ENCODE data around the gene RPA1.
"Not testable (repeated sequence)": the region's sequence is repeated elsewhere in the genome, so short reads cannot be mapped to it uniquely, and the experiment has no call there.

The RPA1 gene

DNA sequence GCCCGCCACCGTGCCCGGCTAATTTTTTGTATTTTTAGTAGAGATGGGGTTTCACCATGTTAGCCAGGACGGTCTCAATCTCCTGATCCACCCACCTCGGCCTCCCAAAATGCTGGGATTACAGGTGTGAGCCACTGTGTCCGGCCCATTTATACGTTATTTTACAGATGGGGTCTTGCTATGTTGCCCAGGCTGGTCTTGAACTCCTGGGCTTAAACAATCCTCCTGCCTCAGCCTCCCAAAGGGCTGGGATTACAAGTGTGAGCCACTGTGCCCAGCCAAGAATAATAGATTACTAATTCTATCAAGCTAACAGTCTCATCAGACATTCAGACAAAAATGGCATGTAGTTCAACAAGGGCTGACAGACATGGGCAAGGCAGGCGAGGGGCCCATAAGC lies 20.0 kb upstream of the RPA1 start:
- DNase-seq; intact Hi-C loops (cut with DNase I): not testable (repeated sequence)

DNA sequence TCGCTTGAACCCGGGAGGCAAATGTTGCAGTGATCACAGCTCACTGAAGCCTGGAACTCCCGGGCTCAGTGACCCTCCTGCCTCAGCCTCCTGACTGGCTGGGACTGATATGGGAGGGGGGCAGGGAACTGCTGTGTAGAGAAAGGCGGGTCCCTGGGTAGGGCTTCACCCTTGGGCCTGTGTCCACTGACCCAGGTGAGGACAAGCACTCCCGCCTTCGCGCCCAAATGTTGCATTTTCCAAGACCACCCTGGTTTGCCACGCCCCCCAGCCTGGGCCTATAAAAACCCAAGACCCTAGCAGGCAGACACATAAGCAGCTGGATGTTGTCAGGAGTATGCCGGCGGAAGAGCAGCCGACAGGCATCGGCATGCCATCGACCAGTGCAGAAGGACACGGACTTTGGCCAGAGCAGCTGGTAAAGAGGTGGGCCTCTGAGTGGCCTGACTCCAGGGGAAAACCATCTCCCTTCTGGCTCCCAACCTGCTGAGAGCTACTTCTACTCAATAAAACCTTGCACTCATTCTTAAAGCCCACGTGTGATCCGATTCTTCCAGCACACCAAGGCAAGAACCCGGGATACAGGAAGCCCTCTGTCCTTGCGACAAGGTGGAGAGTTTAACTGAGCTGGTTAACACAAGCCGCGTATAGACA lies 19.2 kb upstream of the RPA1 start:
- no peak for DNase-seq
- intact Hi-C loops (cut with DNase I): no loop called here

GRCh38 chr17:1813088-1813487 lies 16.7 kb upstream of the RPA1 start:
- intact Hi-C loops (cut with DNase I): no loop called here
- no peak for DNase-seq

- intact Hi-C loops (cut with DNase I): no loop called here
- no peak for DNase-seq
Measured at GRCh38 chr17:1820528-1821252, 9.1 kb upstream of the RPA1 start.

DNA sequence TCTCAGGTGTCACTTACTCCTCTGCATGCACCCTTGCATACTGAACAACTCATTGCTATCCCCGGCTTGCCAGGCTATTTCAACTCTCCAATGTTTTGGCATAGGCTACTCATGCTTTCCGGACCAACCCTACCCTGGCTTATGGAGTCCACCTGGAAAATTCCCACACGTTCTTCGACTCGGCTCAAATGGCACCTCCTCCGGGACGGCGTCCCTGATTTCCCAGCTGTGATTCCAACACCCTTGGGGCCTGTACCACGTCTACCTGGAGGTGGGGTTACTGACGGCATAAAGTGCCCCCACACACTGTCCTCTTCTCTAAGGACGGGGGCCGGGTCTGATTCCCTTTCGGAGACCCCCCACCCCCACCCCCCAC lies 601 bp upstream of the RPA1 start:
- peak in 16 of 42 donors; percentile 5 to 45 (median 18) for DNase-seq
- intact Hi-C loops (cut with DNase I): no loop called here

- intact Hi-C loops (cut with DNase I): loop anchor here (5.0 kb wide), 1 partner anchor 108 kb away; the partner anchor contains the start of gene WDR81
- DNase-seq: peak in 4 of 42 donors; percentile 3 to 36 (median 8)
Measured at GRCh38 chr17:1830288-1830687, 483 bp downstream of the RPA1 start.

DNA sequence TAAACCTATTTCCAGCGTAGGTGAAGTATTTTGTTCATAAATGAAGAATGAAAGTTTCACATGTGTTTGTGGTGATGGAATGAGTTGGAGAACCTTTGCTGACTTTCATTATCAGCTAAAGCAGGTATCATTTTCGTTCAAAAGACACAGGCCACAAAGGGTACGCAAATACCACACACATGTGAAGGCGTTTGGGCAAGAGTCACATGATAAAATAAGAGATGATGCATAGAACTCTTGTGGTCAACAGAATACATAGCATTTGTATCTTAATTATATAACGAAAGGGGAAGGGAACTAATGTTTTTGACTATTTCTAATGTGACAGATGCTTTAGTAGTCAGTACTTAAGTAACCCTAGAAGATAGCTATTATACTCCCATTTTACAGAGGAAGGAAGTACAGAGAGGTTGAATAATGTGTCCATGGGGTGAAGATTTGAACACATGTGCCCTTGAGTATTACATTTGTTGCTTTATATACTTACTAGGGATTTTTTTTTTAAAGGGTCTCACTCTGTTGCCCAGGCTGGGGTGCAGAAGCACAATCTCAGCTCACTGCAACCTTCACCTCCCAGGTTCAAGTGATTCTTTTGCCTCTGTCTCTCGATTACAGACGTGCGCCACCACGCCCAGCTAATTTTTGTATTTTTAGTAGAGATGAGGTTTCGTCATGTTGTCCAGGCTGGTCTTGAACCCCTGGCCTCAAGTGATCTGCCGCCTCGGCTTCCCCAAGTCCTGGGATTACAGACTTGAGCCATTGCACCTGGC lies 4.8 kb downstream of the RPA1 start:
- intact Hi-C loops (cut with DNase I): loop anchor here (5.0 kb wide), 1 partner anchor 112 kb away; the partner anchor contains the start of gene WDR81
- DNase-seq: no peak

DNA sequence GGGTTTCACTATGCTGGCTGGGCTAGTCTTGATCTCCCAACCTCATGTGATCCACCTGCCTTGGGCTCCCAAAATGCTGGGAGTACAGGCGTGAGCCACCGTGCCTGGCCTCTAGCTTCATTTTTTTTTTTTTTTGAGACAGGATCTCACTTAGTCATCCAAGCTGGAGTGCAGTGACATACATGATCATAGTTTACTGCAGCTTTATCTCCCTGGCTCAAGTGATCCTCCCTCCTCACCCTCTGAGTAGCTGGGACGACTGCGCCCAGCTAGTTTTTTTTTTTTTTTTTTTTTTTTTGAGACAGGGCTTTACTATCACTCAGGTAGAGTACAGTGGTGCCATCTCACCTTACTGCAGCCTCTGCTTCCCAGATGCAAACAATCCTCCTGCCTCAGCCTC lies 9.7 kb downstream of the RPA1 start:
- no peak for DNase-seq
- intact Hi-C loops (cut with DNase I): no loop called here

DNA sequence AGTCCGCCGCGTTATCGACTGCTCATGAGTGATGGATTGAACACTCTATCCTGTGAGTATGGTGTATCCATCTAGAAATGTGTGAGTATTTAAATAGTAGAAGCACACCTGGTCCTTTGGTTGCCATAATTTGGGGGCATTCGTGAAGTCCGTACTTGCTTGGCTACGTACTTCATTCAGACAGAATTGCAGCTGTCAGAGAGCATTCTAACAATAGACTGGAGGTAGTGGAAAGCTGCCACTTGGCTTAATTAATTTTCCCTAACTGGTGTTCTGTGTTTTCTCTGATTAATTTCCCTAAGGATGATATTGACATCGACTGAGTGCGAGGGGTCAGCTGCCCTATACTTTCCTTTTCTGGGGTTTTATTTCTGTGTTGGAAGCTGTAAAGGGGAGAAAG lies 14.1 kb downstream of the RPA1 start:
- DNase-seq: no peak
- intact Hi-C loops (cut with DNase I): no loop called here

- intact Hi-C loops (cut with DNase I): no loop called here
- no peak for DNase-seq
Measured at GRCh38 chr17:1847191-1847590, 17.4 kb downstream of the RPA1 start.

DNA sequence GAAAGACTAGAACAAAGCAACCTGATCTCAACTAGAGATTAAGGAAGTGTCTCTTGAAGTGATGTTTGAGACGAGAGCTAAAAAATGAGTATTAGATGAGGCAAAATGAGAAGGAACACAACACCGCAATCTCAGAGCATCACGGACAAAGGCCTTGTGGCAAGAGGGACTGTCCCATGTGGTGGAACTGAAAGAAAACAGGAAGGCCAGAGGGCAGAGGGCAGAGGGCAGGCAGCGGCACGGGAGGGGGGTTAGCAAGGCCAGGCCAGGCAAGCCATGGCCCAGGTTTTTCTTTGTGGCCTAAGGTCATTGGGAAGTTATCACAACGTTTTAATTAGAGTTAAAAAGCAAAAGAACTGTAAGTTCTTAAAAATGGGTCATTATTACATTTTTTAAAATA lies 22.5 kb downstream of the RPA1 start:
- DNase-seq: no peak
- intact Hi-C loops (cut with DNase I): no loop called here

DNA sequence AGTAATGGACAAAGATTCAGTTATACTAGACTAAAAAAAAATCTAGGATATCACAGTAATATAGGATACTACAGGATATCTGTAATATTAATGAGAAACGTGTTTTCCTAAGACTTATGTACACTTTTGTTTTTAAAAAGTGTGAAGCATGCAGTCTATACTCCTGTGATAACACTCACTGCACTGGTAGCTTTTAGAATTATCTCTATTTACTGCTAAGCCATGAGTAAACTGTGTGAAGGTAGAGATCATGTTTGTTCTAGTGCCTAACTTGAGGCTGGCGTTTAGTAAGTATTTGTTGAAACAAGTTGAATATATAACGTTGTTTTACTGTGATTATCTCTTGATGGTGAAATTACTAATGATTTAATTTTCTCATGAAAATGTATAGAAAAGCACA lies 23.9 kb downstream of the RPA1 start:
- DNase-seq: no peak
- intact Hi-C loops (cut with DNase I): no loop called here

DNA sequence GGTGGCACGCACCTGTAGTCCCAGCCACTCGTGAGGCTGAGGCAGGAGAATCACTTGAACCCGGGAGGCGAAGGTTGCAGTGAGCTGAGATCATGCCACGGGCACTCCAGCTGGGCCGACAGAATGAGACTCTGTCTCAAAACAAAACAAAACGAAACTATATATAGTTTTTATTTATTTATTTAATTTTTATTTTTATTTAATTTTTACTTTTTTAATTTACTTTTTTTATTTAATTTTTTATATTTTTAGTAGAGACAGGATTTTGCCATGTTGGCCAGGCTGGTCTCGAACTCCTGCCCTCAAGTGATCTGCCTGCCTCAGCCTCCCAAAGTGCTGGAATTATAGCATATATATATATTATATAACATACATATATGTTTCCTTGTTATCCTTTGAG lies 26.7 kb downstream of the RPA1 start:
- DNase-seq; intact Hi-C loops (cut with DNase I): not testable (repeated sequence)

- intact Hi-C loops (cut with DNase I): no loop called here
Measured at GRCh38 chr17:1860978-1861377, 31.2 kb downstream of the RPA1 start.

GRCh38 chr17:1861391-1862010 lies 31.7 kb downstream of the RPA1 start:
- DNase-seq: no peak
- intact Hi-C loops (cut with DNase I): no loop called here

More at GRCh38 chr17:1860978-1861377, 31.2 kb downstream of the RPA1 start:
- no peak for DNase-seq

- intact Hi-C loops (cut with DNase I): no loop called here
- peak in 1 of 42 donors; percentile 29 for DNase-seq
Measured at GRCh38 chr17:1865252-1866037, 35.6 kb downstream of the RPA1 start.

GRCh38 chr17:1867307-1867706 lies 37.5 kb downstream of the RPA1 start:
- DNase-seq: no peak
- intact Hi-C loops (cut with DNase I): no loop called here

- intact Hi-C loops (cut with DNase I): no loop called here
- no peak for DNase-seq
Measured at GRCh38 chr17:1868090-1868489, 38.3 kb downstream of the RPA1 start.

- no peak for DNase-seq
- intact Hi-C loops (cut with DNase I): no loop called here
Measured at GRCh38 chr17:1870592-1870991, 40.8 kb downstream of the RPA1 start.
